Hepatocyte (in vitro differentiated cells): Measurements from ENCODE around the gene MAN2A1. TPM values are rescaled to one million over a fixed set of nuclear protein-coding genes. Genes with fewer than 3 reads are reported as not detected.

ENCODE experiments used
- DNase-seq: peaks from one replicate; pipeline ENCODE4 v3.0.0-alpha.2; 2016; ENCODE audit warnings: low spot score
- H2AFZ ChIP-seq: fragments of 200-600 bp; sonication (generic); 2 replicates; pipeline ENCODE4 v1.6.0; 2016; ENCODE audit warnings: antibody characterized with exemption, mild to moderate bottlenecking
- H3K27ac ChIP-seq: fragments of 200-600 bp; sonication (generic); 2 replicates; pipeline ENCODE4 v1.5.1; 2016; ENCODE audit warnings: mild to moderate bottlenecking
- H3K27me3 ChIP-seq: fragments of 200-600 bp; sonication (generic); 2 replicates; pipeline ENCODE4 v1.6.1; 2016
- H3K36me3 ChIP-seq: fragments of 200-600 bp; sonication (generic); replicated peaks from 2 replicates; pipeline ENCODE4 v1.5.1; 2016; ENCODE audit warnings: low read depth; ENCODE audit not compliant: insufficient read depth
- H3K4me1 ChIP-seq: fragments of 200-600 bp; sonication (generic); 2 replicates; pipeline ENCODE4 v1.5.1; 2016; ENCODE audit warnings: mild to moderate bottlenecking, moderate library complexity; ENCODE audit not compliant: insufficient read depth
- H3K4me2 ChIP-seq: fragments of 200-600 bp; sonication (generic); 2 replicates; pipeline ENCODE4 v1.6.0; 2016
- H3K4me3 ChIP-seq: fragments of 200-600 bp; sonication (generic); 2 replicates; pipeline ENCODE4 v1.5.1; 2016; ENCODE audit warnings: mild to moderate bottlenecking
- H3K79me2 ChIP-seq: fragments of 200-600 bp; sonication (generic); 2 replicates; pipeline ENCODE4 v1.6.0; 2017; ENCODE audit warnings: mild to moderate bottlenecking
- H3K9me2 ChIP-seq: fragments of 200-600 bp; sonication (generic); replicated peaks from 2 replicates; pipeline ENCODE4 v1.6.0; 2017; ENCODE audit warnings: mild to moderate bottlenecking; ENCODE audit not compliant: insufficient read depth
- H3K9me3 ChIP-seq: fragments of 200-600 bp; sonication (generic); 2 replicates; pipeline ENCODE4 v1.5.1; 2016; ENCODE audit warnings: low read depth, mild to moderate bottlenecking
- H4K20me1 ChIP-seq: fragments of 200-600 bp; sonication (generic); 2 replicates; pipeline ENCODE4 v1.6.0; 2016; ENCODE audit warnings: mild to moderate bottlenecking; ENCODE audit not compliant: insufficient read depth, poor library complexity, severe bottlenecking
- CTCF ChIP-seq: fragments of 200-600 bp; sonication (generic); IDR thresholded peaks from 2 replicates; pipeline ENCODE4 v1.5.1; 2016; ENCODE audit warnings: antibody characterized with exemption, mild to moderate bottlenecking; ENCODE audit not compliant: poor library complexity
- EZH2 ChIP-seq: fragments of 200-600 bp; sonication (generic); IDR thresholded peaks from 2 replicates; pipeline ENCODE4 v1.6.1; 2016; ENCODE audit warnings: antibody characterized with exemption, mild to moderate bottlenecking, borderline replicate concordance
- EZH2phosphoT487 ChIP-seq: fragments of 200-600 bp; sonication (generic); IDR thresholded peaks from one replicate; pipeline ENCODE4 v1.6.1; 2018; ENCODE audit warnings: antibody characterized with exemption, mild to moderate bottlenecking, low read depth, moderate library complexity; ENCODE audit not compliant: unreplicated experiment, severe bottlenecking
- WGBS: methylation state at CpG from one replicate; pipeline ENCODE4 v1.1.6; 2016; ENCODE audit warnings: low lambda C conversion rate; ENCODE audit errors: missing lambda C conversion rate; 5-methylcytosine and 5-hydroxymethylcytosine counted together
- polyA plus RNA-seq: library from polyadenylated mRNA; unstranded; fragments of >200 nt; fragmentation: Nextera tagmentation; extraction: Ambion mirVana; gene quantifications from 2 replicates; pipeline ENCODE4 v1.2.1, GENCODE V29; 2016
- total RNA-seq: library from RNA; depleted of rRNA; stranded (reverse); fragments of >200 nt; gene quantifications from 2 replicates; pipeline ENCODE4 v1.2.3, GENCODE V29; 2014

MAN2A1 gene
- total and polyA plus RNA-seq, 2 experiments from 2014 or later: 31.5 to 150 TPM

- Histone ChIP-seq H2AFZ (no peak overlapping the region), H3K27me3 (no peaks in the 10 kb centered on the region), H3K4me1 (no peaks in the 10 kb centered on the region), H3K27ac (peak overlapping the region; percentile 1), H3K9me2 (no peaks in the 10 kb centered on the region), H4K20me1 (no peaks in the 10 kb centered on the region), H3K79me2 (no peaks in the 10 kb centered on the region), H3K9me3 (no peaks in the 10 kb centered on the region), H3K36me3 (no peaks in the 10 kb centered on the region), H3K4me3 (no peak overlapping the region), H3K4me2 (peak overlapping the region; percentile 29)
- WGBS: 67% methylated on average over 2 of the region's 2 CpGs
- no peak for DNase-seq
- TF ChIP-seq EZH2phosphoT487 (no peak), EZH2 (no peak)
Measured at GRCh38 chr5:109803854-109804253, 114.1 kb downstream of the MAN2A1 start.

GRCh38 chr5:109805472-109805871 lies 115.7 kb downstream of the MAN2A1 start:
- H3K4me3 ChIP-seq: no peak overlapping the region
- H3K79me2 ChIP-seq: no peaks in the 10 kb centered on the region
- no peak overlapping the region for H3K4me2 ChIP-seq
- TF ChIP-seq EZH2phosphoT487: no peak
- TF ChIP-seq CTCF: no peak
- no peak for TF ChIP-seq EZH2
- H4K20me1 ChIP-seq: no peaks in the 10 kb centered on the region
- no peaks in the 10 kb centered on the region for H3K4me1 ChIP-seq
- H3K27me3 ChIP-seq: no peaks in the 10 kb centered on the region
- no peaks in the 10 kb centered on the region for H3K36me3 ChIP-seq
- no peak overlapping the region for H3K27ac ChIP-seq
- H2AFZ ChIP-seq: no peak overlapping the region
- H3K9me2 ChIP-seq: no peaks in the 10 kb centered on the region
- WGBS: 90% methylated on average over 3 of the region's 3 CpGs
- DNase-seq: no peak
- no peaks in the 10 kb centered on the region for H3K9me3 ChIP-seq

GRCh38 chr5:109805883-109806282 lies 116.2 kb downstream of the MAN2A1 start:
- DNase-seq: no peak
- Histone ChIP-seq H3K9me2 (no peaks in the 10 kb centered on the region), H4K20me1 (no peaks in the 10 kb centered on the region), H3K4me2 (no peak overlapping the region), H3K4me3 (no peak overlapping the region), H3K4me1 (no peaks in the 10 kb centered on the region), H3K27me3 (no peaks in the 10 kb centered on the region), H3K79me2 (no peaks in the 10 kb centered on the region), H2AFZ (no peak overlapping the region), H3K27ac (no peak overlapping the region), H3K9me3 (no peaks in the 10 kb centered on the region), H3K36me3 (no peaks in the 10 kb centered on the region)
- 79% methylated on average over 3 of the region's 3 CpGs for WGBS
- no peak for TF ChIP-seq EZH2
- TF ChIP-seq EZH2phosphoT487: no peak
- no peak for TF ChIP-seq CTCF

GRCh38 chr5:109812698-109813097 lies 123.0 kb downstream of the MAN2A1 start:
- no peak overlapping the region for H3K4me2 ChIP-seq
- DNase-seq: no peak
- no peak overlapping the region for H3K27ac ChIP-seq
- H3K4me1 ChIP-seq: no peaks in the 10 kb centered on the region
- H3K4me3 ChIP-seq: no peak overlapping the region
- no peaks in the 10 kb centered on the region for H3K36me3 ChIP-seq
- H2AFZ ChIP-seq: no peak overlapping the region
- WGBS: 94% methylated on average over 2 of the region's 2 CpGs
- H3K27me3 ChIP-seq: no peaks in the 10 kb centered on the region
- H4K20me1 ChIP-seq: no peaks in the 10 kb centered on the region
- no peaks in the 10 kb centered on the region for H3K9me3 ChIP-seq
- no peaks in the 10 kb centered on the region for H3K79me2 ChIP-seq
- no peak for TF ChIP-seq EZH2
- no peak for TF ChIP-seq CTCF
- no peak for TF ChIP-seq EZH2phosphoT487
- H3K9me2 ChIP-seq: no peaks in the 10 kb centered on the region
